Measurements from ENCODE around the gene CFH.

GRCh38 chr1:196654271-196654670 is 2.4 kb downstream of the CFH start:
- TF ChIP-seq CTCF (IDR thresholded peaks at IDR 0.05 in 2 of 3, conservative IDR thresholded peaks at IDR 0.05 in 1 of 3; ENCODE audit: borderline replicate concordance in 1 of 3, insufficient read depth in 1 of 3, low read depth in 2 of 3, low read length in 2 of 3) (no peak), REST (IDR thresholded peaks at IDR 0.05; ENCODE audit: low read depth) (no peak), ZNF274 (IDR thresholded peaks at IDR 0.05; ENCODE audit: low read depth, low read length) (no peak), EZH2 (IDR thresholded peaks at IDR 0.05) (no peak), SIN3A (IDR thresholded peaks at IDR 0.05; ENCODE audit: low read depth) (no peak), POLR2AphosphoS5 (IDR thresholded peaks at IDR 0.05; ENCODE audit: low read depth, low read length) (no peak), ZBTB33 (IDR thresholded peaks at IDR 0.05; ENCODE audit: extremely low read depth, insufficient replicate concordance, low read length) (no peak), EGR1 (IDR thresholded peaks at IDR 0.05; ENCODE audit: low read depth) (no peak), MAX (IDR thresholded peaks at IDR 0.05) (no peak)
